Activated CD8-positive, alpha-beta T cell treated with anti-CD3 and anti-CD28 coated beads for 36 hours (primary cell): Measurements from ENCODE around the gene LMX1B. TPM values are rescaled to one million over a fixed set of nuclear protein-coding genes. Genes with fewer than 3 reads are reported as not detected.

Source experiments
- ATAC-seq: fragments of 200-7000 bp; cut with Tn5 transposase; one replicate; pipeline ENCODE4 v1.10.0; 2021; ENCODE audit warnings: mild to moderate bottlenecking, moderate library complexity
- CTCF ChIA-PET: fragments of 350-600 bp; sonication (Branson Sonifier 250); formaldehyde crosslinking; loops from one replicate; lab custom pipeline; 2021; ENCODE audit warnings: antibody characterized with exemption; lab: Charles Lee
- POLR2A ChIA-PET: fragments of 350-600 bp; sonication (Branson Sonifier 250); formaldehyde crosslinking; loops from one replicate; lab custom pipeline; 2021; ENCODE audit warnings: antibody characterized with exemption; lab: Charles Lee
- DNase-seq: peaks from one replicate; pipeline ENCODE4 v3.0.0-alpha.2; 2020
- H3K27ac Mint-ChIP-seq: one replicate; pipeline ENCODE4 v1.8.0; 2021; ENCODE audit warnings: mild to moderate bottlenecking, mixed read lengths
- H3K27me3 Mint-ChIP-seq: one replicate; pipeline ENCODE4 v1.8.0; 2021; ENCODE audit warnings: mixed read lengths
- H3K36me3 Mint-ChIP-seq: one replicate; pipeline ENCODE4 v1.8.0; 2021; ENCODE audit warnings: low read depth, mixed read lengths
- H3K4me1 Mint-ChIP-seq: one replicate; pipeline ENCODE4 v1.8.0; 2021; ENCODE audit warnings: low read depth, mixed read lengths
- H3K4me3 Mint-ChIP-seq: one replicate; pipeline ENCODE4 v1.8.0; 2021; ENCODE audit warnings: mild to moderate bottlenecking, moderate library complexity, mixed read lengths
- H3K9me3 Mint-ChIP-seq: one replicate; pipeline ENCODE4 v1.8.0; 2021; ENCODE audit warnings: mixed read lengths
- intact Hi-C: fragments of 100-400 bp; cut with micrococcal nuclease; formaldehyde crosslinking; loops from one replicate; pipeline ENCODE4 v1.10.0; 2022
- total RNA-seq, 2 experiments: library from RNA; stranded (reverse); gene quantifications; one replicate each; pipeline ENCODE4 v1.2.3, GENCODE V29; 2021
- TF ChIP-seq, protein P1 (sequence below): fragments of 200-600 bp; IDR thresholded peaks from one replicate; pipeline ENCODE4 v1.8.0; 2022; ENCODE audit warnings: antibody characterized with exemption, mild to moderate bottlenecking

LMX1B gene
- total RNA-seq, 2 experiments from 2014 or later, result not detected

GRCh38 chr9:126658201-126658825 lies 44.6 kb downstream of the LMX1B start:
- TF ChIP-seq, protein P1, sequence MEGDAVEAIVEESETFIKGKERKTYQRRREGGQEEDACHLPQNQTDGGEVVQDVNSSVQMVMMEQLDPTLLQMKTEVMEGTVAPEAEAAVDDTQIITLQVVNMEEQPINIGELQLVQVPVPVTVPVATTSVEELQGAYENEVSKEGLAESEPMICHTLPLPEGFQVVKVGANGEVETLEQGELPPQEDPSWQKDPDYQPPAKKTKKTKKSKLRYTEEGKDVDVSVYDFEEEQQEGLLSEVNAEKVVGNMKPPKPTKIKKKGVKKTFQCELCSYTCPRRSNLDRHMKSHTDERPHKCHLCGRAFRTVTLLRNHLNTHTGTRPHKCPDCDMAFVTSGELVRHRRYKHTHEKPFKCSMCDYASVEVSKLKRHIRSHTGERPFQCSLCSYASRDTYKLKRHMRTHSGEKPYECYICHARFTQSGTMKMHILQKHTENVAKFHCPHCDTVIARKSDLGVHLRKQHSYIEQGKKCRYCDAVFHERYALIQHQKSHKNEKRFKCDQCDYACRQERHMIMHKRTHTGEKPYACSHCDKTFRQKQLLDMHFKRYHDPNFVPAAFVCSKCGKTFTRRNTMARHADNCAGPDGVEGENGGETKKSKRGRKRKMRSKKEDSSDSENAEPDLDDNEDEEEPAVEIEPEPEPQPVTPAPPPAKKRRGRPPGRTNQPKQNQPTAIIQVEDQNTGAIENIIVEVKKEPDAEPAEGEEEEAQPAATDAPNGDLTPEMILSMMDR, result no peak
- intact Hi-C loops, result no loop called here
- Mint-ChIP-seq H3K9me3 (no peaks in the 10 kb centered on the region), H3K4me3 (no peak overlapping the region), H3K27me3 (peaks cover 24% of the 10 kb centered on the region), H3K27ac (no peak overlapping the region), H3K36me3 (no peaks in the 10 kb centered on the region), H3K4me1 (no peaks in the 10 kb centered on the region)
- ChIA-PET POLR2A (no interaction called here), CTCF (no interaction called here)
- DNase-seq (no peak), ATAC-seq (no peak)

DNA sequence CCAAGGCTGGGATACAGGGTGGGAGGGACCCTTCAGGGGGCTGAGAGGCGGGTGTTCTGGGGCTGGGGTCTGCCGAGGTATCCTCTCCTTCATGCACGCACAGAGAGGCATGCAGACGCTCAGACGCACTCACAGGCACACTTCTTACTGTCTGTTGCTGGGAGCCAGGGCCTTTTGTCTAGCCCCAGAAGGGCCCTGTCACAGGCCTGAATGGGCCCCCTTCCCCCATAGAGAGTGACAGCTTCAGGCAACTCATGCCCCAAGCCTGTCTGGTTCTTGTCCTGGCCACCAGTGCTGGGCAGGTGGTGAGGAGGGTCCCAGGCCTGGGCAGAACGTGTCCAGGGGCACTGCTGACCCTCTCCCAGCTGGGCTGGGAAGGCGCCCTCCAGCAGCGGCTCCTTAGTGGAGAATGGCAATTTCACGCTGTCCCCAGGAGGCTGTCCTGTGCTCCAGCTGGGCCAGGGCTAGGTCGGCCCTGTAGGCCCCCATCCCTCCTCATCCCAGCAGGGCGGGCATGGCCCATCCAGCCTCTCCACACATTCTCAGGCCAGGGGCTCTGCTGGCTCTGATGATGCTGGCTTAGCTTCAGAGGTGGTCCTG lies 45.3 kb downstream of the LMX1B start:
- CTCF ChIA-PET, result no interaction called here
- TF ChIP-seq, protein P1, result no peak
- peaks cover 20% of the 10 kb centered on the region for H3K27me3 Mint-ChIP-seq
- H3K4me1 Mint-ChIP-seq, result no peaks in the 10 kb centered on the region
- ATAC-seq, result no peak
- no peaks in the 10 kb centered on the region for H3K36me3 Mint-ChIP-seq
- H3K4me3 Mint-ChIP-seq, result no peak overlapping the region
- no peaks in the 10 kb centered on the region for H3K9me3 Mint-ChIP-seq
- no peak for DNase-seq
- POLR2A ChIA-PET, result no interaction called here
- no peak overlapping the region for H3K27ac Mint-ChIP-seq
- intact Hi-C loops, result no loop called here

- intact Hi-C loops, result no loop called here
- ChIA-PET CTCF (interaction anchor here (1.4 kb wide), 1 partner anchor 29 kb away, joined by 4 read pairs; no protein-coding TSS in a partner anchor), POLR2A (interaction anchor here (0.7 to 1.1 kb wide), 2 partner anchors 13 to 17 kb away, joined by 3 to 5 read pairs; no protein-coding TSS in a partner anchor)
- TF ChIP-seq, protein P1, result no peak
- peaks cover 22% of the 10 kb centered on the region for H3K27me3 Mint-ChIP-seq
- ATAC-seq, result no peak
- no peaks in the 10 kb centered on the region for H3K36me3 Mint-ChIP-seq
- no peaks in the 10 kb centered on the region for H3K4me1 Mint-ChIP-seq
- H3K27ac Mint-ChIP-seq, result no peak overlapping the region
- H3K9me3 Mint-ChIP-seq, result no peaks in the 10 kb centered on the region
- no peak for DNase-seq
- no peak overlapping the region for H3K4me3 Mint-ChIP-seq
These were observed 47.4 kb downstream of the LMX1B start for GRCh38 chr9:126661122-126661520.

- Mint-ChIP-seq H3K9me3 (no peaks in the 10 kb centered on the region), H3K27ac (no peak overlapping the region), H3K36me3 (no peaks in the 10 kb centered on the region), H3K4me3 (no peak overlapping the region), H3K4me1 (no peaks in the 10 kb centered on the region), H3K27me3 (peaks cover 27% of the 10 kb centered on the region)
- intact Hi-C loops, result no loop called here
- no peak for ATAC-seq
- no peak for DNase-seq
- ChIA-PET CTCF (interaction anchor here (1.0 kb wide), 1 partner anchor 45 kb away, joined by 4 read pairs; no protein-coding TSS in a partner anchor), POLR2A (interaction anchor here (0.7 kb wide), 1 partner anchor 18 kb away, joined by 3 read pairs; no protein-coding TSS in a partner anchor)
- TF ChIP-seq, protein P1, result no peak
These were observed 48.0 kb downstream of the LMX1B start for GRCh38 chr9:126661521-126662251.
